H1 (cell line): ENCODE data around the gene AGBL4. TPM values are rescaled to one million over a fixed set of nuclear protein-coding genes. Genes with fewer than 3 reads are reported as not detected.

ENCODE experiments used
- BACH1 ChIP-seq: IDR thresholded peaks from 2 replicates; pipeline ENCODE4 v1.6.1; 2012; ENCODE audit warnings: low read length, improper control_type of control experiment
- CBX8 ChIP-seq: fragments of 300-800, 300-1000 bp; sonication (generic); IDR thresholded peaks from 2 replicates; pipeline ENCODE4 v1.7.1; 2016; ENCODE audit warnings: low read depth, low read length, borderline replicate concordance
- CHD7 ChIP-seq: fragments of 300-600 bp; sonication (generic); IDR thresholded peaks from 2 replicates; pipeline ENCODE4 v1.7.1; 2012; ENCODE audit warnings: low read length, moderate library complexity, mild to moderate bottlenecking, inconsistent platforms; ENCODE audit not compliant: insufficient replicate concordance
- EGR1 ChIP-seq: IDR thresholded peaks from 2 replicates; pipeline ENCODE4 v1.6.1; 2011; ENCODE audit warnings: low read depth, low read length, borderline replicate concordance
- EZH2 ChIP-seq: fragments of 200-600 bp; sonication (generic); IDR thresholded peaks from 2 replicates; pipeline ENCODE4 v1.7.1; 2012; ENCODE audit warnings: low read depth, mild to moderate bottlenecking, moderate library complexity, low read length, inconsistent platforms; ENCODE audit not compliant: severe bottlenecking
- JUN ChIP-seq: IDR thresholded peaks from 2 replicates; pipeline ENCODE4 v1.6.1; 2011; ENCODE audit warnings: low read depth, mild to moderate bottlenecking, improper control_type of control experiment, low read length
- POLR2AphosphoS5 ChIP-seq: IDR thresholded peaks from 2 replicates; pipeline ENCODE4 v1.6.1; 2011; ENCODE audit warnings: low read depth, low read length
- TAF1 ChIP-seq: IDR thresholded peaks from 2 replicates; pipeline ENCODE4 v1.6.1; 2011; ENCODE audit warnings: mild to moderate bottlenecking, low read depth, low read length
- TCF12 ChIP-seq: IDR thresholded peaks from 2 replicates; pipeline ENCODE4 v1.6.1; 2011; ENCODE audit warnings: low read depth, mild to moderate bottlenecking, low read length
- polyA plus RNA-seq, 7 experiments: library from polyadenylated mRNA; depleted of rRNA in 3 of 7; stranded (reverse) in 5 of 7; unstranded in 2 of 7; fragments of >200 nt in 5 of 7; fragments of 200-250 nt in 2 of 7; gene quantifications; 1 replicate in 5 of 7; 2 replicates in 1 of 7; 4 replicates in 1 of 7; pipeline versions ENCODE4 v1.2.1 to v1.2.3, GENCODE V29; 2011 to 2013; ENCODE audit warnings: missing spikeins in 2 of 7, mixed read lengths in 2 of 7
- total RNA-seq: library from RNA; stranded (reverse); fragmentation: NEBNext Ultra II Directional; extraction: Animal tissue kit (Norgen Biotek cat#: 25700); gene quantifications from 2 replicates; pipeline ENCODE4 v1.2.1, GENCODE V29; 2021

The AGBL4 gene
- total and polyA plus RNA-seq, 2 of the 8 experiments (the other 6 are each of a cell fraction or from before 2014, with no cell fraction given) = 0.41 to 0.45 TPM

- no peak for TF ChIP-seq CHD7
- no peak for TF ChIP-seq EGR1
- TF ChIP-seq TCF12 = no peak
- no peak for TF ChIP-seq CBX8
- TF ChIP-seq JUN = no peak
- no peak for TF ChIP-seq BACH1
- no peak for TF ChIP-seq POLR2AphosphoS5
- TF ChIP-seq EZH2 = no peak
- TF ChIP-seq TAF1 = no peak
- TF ChIP-seq, all 59 proteins: peak for 0
Measured at GRCh38 chr1:48552903-48553606, 1470.7 kb downstream of the AGBL4 start (continued).
